LNCAP (cell line): ENCODE data around the gene HTR1D.

Experiments used
- TF ChIP-seq, protein P1 (sequence below): fragments of 450-650 bp; IDR thresholded peaks from 2 replicates; pipeline ENCODE4 v1.5.1; 2017; ENCODE audit warnings: mild to moderate bottlenecking

The HTR1D gene

DNA sequence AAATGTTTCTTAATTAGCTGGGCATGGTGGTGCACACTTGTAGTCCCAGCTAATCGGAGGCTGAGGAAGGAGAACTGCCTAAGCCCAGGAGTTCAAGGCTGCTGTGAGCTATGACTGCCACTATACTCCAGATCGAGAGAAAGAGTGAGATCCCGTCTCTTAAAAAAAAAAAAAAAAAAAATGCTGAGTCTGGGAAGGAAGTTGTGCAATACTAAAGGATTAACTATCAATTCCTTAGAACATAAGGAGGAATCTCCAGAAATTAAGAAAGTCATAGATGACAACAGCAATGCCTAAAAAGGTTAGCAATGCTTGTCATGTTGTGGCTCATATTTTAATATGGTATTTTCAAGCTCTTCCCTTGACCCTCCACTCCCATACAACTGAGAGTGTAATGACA, 53.9 kb downstream of the HTR1D start:
- TF ChIP-seq, protein P1, sequence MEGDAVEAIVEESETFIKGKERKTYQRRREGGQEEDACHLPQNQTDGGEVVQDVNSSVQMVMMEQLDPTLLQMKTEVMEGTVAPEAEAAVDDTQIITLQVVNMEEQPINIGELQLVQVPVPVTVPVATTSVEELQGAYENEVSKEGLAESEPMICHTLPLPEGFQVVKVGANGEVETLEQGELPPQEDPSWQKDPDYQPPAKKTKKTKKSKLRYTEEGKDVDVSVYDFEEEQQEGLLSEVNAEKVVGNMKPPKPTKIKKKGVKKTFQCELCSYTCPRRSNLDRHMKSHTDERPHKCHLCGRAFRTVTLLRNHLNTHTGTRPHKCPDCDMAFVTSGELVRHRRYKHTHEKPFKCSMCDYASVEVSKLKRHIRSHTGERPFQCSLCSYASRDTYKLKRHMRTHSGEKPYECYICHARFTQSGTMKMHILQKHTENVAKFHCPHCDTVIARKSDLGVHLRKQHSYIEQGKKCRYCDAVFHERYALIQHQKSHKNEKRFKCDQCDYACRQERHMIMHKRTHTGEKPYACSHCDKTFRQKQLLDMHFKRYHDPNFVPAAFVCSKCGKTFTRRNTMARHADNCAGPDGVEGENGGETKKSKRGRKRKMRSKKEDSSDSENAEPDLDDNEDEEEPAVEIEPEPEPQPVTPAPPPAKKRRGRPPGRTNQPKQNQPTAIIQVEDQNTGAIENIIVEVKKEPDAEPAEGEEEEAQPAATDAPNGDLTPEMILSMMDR: no peak

DNA sequence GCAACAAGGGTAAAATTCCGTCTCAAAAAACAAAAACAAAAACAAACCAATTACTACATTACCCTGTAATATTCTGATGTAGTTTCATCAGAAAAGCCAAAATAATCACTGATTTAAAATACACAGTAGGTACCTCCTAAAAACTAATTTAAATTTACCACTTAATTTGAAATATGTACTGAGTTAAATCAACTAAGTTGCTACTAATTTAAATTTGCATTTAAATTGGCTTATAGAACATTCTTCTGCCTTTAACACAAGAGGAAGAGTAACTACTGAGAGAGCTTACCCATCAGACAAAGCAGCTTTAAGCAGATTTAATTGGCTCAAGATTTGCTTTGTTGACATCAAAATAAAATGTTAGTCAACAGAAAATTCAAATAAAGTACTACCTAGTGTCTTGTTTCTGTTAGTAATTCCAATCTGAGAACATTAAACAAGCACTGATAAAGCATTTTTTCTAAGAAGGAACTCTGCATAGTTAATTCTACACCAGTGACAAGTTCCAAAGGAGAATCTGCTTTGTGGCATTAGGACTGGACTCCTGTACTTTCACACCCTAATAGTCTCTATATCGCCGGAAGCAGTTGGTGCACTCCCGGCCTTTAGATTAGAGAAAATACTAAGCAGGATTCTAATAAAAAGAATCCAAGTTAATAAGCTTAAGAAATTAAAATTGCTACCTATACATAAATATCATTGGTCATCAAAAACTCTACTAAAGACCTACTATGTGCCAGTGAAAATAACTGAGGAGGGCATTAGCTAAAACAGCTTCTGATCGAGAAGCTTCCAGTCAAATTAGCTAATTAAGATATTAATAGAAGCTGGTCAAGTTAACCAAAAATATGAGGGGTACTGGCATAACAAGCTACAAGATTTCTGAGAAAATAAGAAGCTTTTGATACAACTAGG, 57.1 kb downstream of the HTR1D start:
- TF ChIP-seq, protein P1: no peak

DNA sequence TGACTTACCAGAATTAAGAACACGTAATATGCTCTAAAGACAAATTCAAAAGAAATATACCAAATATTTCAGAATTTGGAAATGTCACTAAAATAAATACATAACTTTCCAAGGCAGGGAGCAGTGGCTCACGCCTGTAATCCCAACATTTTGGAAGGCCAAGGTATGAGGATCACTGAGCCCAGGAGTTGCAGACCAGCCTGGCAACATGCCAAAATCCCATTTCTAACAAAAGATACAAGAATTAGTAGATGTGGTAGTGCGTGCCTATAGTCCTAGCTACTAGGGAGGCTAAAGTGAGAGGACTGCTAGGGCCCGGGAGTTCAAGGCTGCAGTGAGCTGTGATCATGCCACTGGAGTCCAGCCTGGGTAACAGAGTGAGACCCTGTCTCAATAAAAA, 60.4 kb downstream of the HTR1D start:
- TF ChIP-seq, protein P1: no peak

DNA sequence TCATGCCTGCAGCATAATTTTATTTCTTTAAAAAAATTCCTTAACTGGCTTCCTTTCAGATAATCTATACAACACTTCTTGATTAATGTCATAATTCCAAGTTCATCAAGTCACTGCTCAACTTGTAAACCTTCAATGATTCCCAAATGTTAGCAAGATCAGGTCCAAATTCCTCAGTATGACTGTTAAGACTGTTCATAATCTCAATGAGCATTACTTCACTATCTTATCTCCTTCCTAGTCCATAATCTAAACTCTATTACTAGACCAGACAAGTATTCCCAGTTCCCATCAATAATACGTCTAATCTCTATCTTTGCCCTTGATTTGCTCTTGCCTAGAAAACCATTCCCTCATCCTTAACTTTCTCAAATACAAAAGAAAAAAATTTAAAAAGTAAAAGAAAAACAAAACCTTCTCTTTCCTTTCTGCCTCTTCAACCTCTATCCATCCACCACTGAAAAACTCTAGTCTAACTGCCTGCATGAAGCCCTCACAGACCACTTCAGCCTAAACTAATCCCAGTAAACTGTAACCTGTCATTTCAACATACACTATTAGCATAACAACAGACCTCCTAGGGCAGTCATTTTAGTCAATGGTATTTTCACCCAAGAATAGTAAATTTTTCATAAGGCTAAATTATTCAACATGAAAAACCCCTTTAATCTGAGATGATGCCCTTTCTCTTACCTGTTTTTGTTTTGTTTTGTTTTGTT, 64.2 kb downstream of the HTR1D start:
- TF ChIP-seq, protein P1: no peak

DNA sequence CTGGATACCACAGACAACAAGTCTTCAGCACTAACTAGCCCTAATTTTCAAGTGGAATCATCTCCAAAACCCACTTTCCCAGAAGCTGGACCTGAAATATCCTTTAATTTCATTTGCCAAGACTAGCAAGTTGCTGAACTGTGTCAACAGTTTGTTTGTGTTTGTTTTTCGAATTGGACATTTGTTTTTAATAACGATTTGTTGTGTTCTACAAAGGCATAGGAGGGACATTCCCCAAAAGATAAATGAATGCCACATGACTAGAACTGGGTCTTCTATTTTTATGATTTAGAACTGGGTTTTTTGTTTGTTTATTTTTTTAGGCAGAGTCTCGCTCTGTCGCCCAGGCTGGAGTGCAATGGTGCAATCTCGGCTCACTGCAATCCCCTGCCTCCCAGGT, 66.6 kb downstream of the HTR1D start:
- TF ChIP-seq, protein P1: no peak

DNA sequence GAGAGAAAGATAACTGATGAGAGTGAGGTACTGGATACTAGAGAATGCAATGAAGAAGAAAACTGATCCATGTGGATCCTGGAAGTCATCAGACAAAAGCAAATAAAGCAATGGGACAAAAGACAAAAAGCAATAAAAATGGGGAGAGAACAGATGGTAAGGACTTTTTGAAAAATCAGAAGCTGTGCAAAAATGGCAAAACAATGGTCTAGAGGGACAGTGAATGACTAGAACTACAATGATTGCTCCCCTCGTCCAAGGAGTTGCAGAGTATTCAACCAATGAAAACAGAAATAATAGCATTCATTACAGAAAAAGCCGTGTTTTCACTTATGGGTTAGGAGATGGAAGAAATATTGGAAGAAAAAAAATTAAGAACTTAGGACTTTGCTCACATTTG, 67.2 kb downstream of the HTR1D start:
- TF ChIP-seq, protein P1: no peak

DNA sequence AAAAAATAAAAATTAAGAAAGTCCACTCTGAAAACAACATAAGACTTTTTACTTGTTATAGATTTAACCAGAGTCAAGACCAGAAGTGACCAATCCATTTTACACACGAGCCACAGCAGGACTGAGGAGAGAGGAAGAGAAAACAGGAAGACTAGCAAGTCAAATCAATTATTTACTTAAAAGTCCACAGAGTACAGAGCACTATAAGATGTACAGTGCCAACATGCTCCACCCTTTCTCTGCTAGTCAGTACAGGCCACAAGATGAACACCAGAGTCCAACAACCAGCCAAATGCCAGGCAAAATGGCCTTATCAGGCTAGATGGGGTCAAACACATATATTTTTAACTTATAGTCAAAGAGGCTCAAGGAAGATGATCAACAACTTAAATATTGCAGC, 68.2 kb downstream of the HTR1D start:
- TF ChIP-seq, protein P1: no peak
